BJ (cell line): ENCODE results near the gene COPZ1. TPM values are rescaled to one million over a fixed set of nuclear protein-coding genes. Genes with fewer than 3 reads are reported as not detected.
A peak's percentile ranks its signal among the peaks of the same experiment; 100 is the strongest.

ENCODE experiments used
- CTCF ChIA-PET: fragments of 350-600 bp; formaldehyde crosslinking; extraction: SDS; loops from one replicate; lab custom pipeline; 2021; ENCODE audit warnings: antibody characterized with exemption, inconsistent platforms; lab: Yijun Ruan, JAX
- POLR2A ChIA-PET: fragments of 300-600 bp; sonication (Branson Sonifier 250); formaldehyde crosslinking; extraction: SDS; loops from one replicate; lab custom pipeline; 2021; ENCODE audit warnings: antibody characterized with exemption; lab: Charles Lee
- DNase-seq: peaks from one replicate; pipeline ENCODE4 v3.0.0-alpha.2; 2011; ENCODE audit warnings: low read depth
- H3K27me3 ChIP-seq: 2 replicates; pipeline ENCODE4 v1.6.0; 2011; ENCODE audit warnings: low read length; ENCODE audit not compliant: control insufficient read depth, insufficient read depth
- H3K36me3 ChIP-seq: 2 replicates; pipeline ENCODE4 v1.5.1; 2011; ENCODE audit warnings: low read length; ENCODE audit not compliant: control insufficient read depth, insufficient read depth
- H3K4me3 ChIP-seq: 2 replicates; pipeline ENCODE4 v1.5.1; 2011; ENCODE audit warnings: low read depth, mild to moderate bottlenecking, control low read depth, low read length
- polyA plus RNA-seq: library from polyadenylated mRNA; depleted of rRNA; stranded (reverse); fragments of >200 nt; gene quantifications from 2 replicates; pipeline ENCODE4 v1.2.3, GENCODE V29; 2011
- TF ChIP-seq, protein P1 (sequence below): IDR thresholded peaks from 2 replicates; pipeline ENCODE4 v1.5.1; 2011; ENCODE audit warnings: low read depth, mild to moderate bottlenecking, control low read depth, inconsistent platforms, low read length, moderate library complexity; ENCODE audit not compliant: insufficient read depth

COPZ1 gene
- polyA plus RNA-seq, 1 experiment, result 203 TPM

DNA sequence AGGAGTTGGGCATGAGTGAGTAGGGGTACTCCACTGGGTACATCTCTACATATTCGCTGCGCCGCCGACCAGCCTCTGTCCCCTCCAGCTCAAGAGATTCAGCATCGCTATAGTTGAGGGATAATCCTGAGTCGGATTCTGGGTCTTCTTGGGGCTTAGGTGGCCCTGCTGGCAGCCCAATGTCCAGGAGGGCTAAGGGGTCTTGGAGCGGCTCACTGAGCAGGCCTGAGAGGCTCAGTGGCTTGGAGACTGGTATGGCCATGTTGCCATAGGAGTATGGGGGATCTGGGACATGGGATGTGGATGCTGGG lies 32.0 kb upstream of the COPZ1 start:
- Histone ChIP-seq H3K36me3 (peaks cover 2% of the 10 kb centered on the region; the same call in 1 of the 2 replicates), H3K27me3 (no peaks in the 10 kb centered on the region), H3K4me3 (no peak overlapping the region)
- no peak for DNase-seq
- TF ChIP-seq, protein P1, sequence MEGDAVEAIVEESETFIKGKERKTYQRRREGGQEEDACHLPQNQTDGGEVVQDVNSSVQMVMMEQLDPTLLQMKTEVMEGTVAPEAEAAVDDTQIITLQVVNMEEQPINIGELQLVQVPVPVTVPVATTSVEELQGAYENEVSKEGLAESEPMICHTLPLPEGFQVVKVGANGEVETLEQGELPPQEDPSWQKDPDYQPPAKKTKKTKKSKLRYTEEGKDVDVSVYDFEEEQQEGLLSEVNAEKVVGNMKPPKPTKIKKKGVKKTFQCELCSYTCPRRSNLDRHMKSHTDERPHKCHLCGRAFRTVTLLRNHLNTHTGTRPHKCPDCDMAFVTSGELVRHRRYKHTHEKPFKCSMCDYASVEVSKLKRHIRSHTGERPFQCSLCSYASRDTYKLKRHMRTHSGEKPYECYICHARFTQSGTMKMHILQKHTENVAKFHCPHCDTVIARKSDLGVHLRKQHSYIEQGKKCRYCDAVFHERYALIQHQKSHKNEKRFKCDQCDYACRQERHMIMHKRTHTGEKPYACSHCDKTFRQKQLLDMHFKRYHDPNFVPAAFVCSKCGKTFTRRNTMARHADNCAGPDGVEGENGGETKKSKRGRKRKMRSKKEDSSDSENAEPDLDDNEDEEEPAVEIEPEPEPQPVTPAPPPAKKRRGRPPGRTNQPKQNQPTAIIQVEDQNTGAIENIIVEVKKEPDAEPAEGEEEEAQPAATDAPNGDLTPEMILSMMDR, result no peak
- ChIA-PET CTCF (interaction anchor here (1.0 to 8.1 kb wide), 18 partner anchors 8 to 87 kb away, joined by 3 to 86 read pairs (median 6); partner anchors contain the start of genes CBX5, COPZ1, HNRNPA1 and NFE2), POLR2A (no interaction called here)

DNA sequence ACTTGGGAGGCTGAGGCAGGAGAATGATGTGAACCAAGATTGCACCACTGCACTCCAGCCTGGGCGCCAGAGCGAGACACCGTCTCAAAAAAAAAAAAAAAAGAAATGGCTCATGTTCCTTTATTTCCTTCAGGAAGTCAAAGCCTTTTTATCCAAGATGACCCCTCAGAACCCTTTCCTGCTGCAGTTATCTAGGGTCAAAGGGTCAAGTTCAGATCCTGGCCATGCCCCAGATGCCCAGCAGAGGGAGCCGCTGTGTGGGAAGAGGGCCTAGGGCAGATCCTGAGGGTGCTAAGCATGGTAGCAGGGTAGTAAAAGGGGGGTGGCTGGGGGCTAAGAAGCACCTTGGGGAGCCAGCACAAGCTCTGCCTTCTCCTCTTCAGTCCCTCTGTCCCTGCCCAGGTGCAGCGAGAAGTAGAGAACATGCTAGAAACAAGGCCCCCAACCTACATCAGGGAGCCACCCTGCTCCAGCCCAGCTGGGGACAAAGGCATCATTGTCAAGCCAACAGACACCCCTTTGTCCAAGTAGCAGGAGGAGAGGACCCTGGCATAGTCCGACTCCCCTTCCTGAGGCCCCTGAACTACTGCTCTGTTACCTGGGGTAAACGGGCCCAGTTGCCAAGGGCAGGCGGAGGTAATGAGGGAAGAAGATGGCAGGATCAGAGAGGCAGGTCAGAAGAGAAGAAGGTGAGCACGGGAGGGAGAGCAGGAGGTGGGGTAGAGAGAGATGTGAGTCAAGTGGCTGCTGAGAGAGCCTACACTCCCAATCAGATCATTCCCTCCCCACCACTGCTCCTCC lies 30.6 kb upstream of the COPZ1 start:
- H3K27me3 ChIP-seq, result peaks cover 3% of the 10 kb centered on the region; the same call in 1 of the 2 replicates
- DNase-seq, result no peak
- no peaks in the 10 kb centered on the region for H3K36me3 ChIP-seq
- ChIA-PET CTCF (interaction anchor here (0.7 to 8.1 kb wide), 26 partner anchors 10 to 86 kb away, joined by 3 to 86 read pairs (median 3); partner anchors contain the start of genes COPZ1 and HNRNPA1), POLR2A (no interaction called here)
- no peak overlapping the region for H3K4me3 ChIP-seq
- TF ChIP-seq, protein P1, result peak; percentile 89

DNA sequence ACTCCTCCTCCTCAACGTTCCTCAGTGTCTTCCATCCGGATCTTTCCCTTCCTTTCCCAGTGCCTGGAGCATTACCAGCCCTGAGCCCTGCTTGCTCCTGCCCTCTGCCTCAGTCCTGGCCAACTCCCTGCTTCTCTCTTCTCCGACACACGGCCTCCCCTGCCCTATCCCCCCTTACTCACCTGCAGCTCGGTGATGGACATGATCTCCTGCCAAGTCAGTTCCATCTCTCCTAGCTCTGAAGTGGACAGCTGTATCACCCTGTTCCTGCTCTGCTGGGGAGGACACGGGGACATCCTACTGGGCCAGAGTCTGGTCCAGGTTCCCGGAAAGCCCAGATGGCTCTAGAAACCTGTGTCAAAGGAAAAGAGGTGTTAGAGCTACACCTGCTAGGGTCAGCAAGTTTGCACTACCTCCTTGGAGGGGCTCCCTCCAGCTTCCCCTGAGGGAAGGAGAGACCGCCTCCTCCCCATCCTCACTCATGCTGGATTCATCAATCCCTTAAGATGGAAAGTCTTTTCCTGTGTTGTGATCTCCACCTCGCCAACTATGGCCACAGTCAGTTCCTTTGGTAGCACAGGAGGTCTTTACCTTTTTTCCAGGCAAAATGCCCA lies 29.9 kb upstream of the COPZ1 start:
- no peak for DNase-seq
- POLR2A ChIA-PET, result no interaction called here

DNA sequence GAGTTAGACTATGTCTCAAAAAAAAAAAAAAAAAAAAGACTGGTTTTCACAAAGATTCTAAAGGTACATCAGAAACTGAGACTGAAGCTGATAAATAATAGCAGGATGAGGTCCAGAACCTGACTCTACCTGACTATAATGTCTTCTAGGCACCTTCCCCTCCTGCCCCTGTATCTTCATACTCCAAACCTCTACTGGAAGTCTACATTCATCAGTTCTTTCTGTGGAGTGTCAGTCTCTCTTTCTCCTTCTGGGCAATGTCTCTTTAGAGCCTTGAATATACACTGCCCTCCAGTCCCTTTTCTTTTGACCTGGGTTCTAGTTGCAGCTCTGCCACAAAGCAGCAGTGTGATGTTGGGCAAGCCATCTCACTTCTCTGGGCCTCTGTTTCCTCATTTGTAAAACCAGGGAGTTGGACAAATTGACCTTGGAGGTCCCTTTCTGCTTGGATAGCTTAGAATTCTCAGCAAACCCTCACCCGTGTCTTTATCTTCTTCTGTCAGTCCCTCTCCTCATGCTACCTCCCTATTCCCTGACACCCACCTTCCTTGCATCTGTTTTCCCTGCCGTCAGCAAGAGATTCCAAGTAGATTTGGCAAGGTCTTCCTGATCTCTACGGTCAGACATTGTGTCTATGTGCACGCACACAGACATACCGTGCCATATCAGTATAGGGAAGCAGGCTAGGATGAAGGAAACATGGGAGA lies 28.4 kb upstream of the COPZ1 start:
- POLR2A ChIA-PET, result no interaction called here
- Histone ChIP-seq H3K27me3 (peaks cover 8% of the 10 kb centered on the region), H3K4me3 (no peak overlapping the region), H3K36me3 (no peaks in the 10 kb centered on the region)
- TF ChIP-seq, protein P1, result no peak
- CTCF ChIA-PET, result interaction anchor here (0.8 to 8.1 kb wide), 5 partner anchors 10 to 74 kb away, joined by 3 to 86 read pairs (median 4); no protein-coding TSS in a partner anchor
- DNase-seq, result no peak

More for the DNA sequence above, 29.9 kb upstream of the COPZ1 start:
- peaks cover 3% of the 10 kb centered on the region; the same call in 1 of the 2 replicates for H3K27me3 ChIP-seq
- CTCF ChIA-PET, result interaction anchor here (0.7 to 8.1 kb wide), 21 partner anchors 8 to 85 kb away, joined by 3 to 86 read pairs (median 3); partner anchors contain the start of genes COPZ1 and HNRNPA1
- TF ChIP-seq, protein P1, result no peak
- no peak overlapping the region for H3K4me3 ChIP-seq
- H3K36me3 ChIP-seq, result no peaks in the 10 kb centered on the region
